H9 (cell line): ENCODE measurements around the gene MRM3. TPM values are rescaled to one million over a fixed set of nuclear protein-coding genes. Genes with fewer than 3 reads are reported as not detected.
A peak's percentile ranks its signal among the peaks of the same experiment; 100 is the strongest.

Experiments
- DNase-seq: peaks from one replicate; pipeline ENCODE4 v3.0.0-alpha.2; 2017
- H2AFZ ChIP-seq: one replicate; pipeline ENCODE4 v1.6.1; 2013; ENCODE audit warnings: mild to moderate bottlenecking, low read length, control low read depth, moderate library complexity
- H2AK5ac ChIP-seq: 2 replicates; pipeline ENCODE4 v1.6.1; 2013; ENCODE audit warnings: low read length, control low read depth, mixed read lengths; ENCODE audit not compliant: insufficient read length
- H2BK120ac ChIP-seq: one replicate; pipeline ENCODE4 v1.6.1; 2013; ENCODE audit warnings: low read depth, mild to moderate bottlenecking, low read length, control low read depth, inconsistent platforms; ENCODE audit not compliant: poor library complexity, severe bottlenecking
- H2BK12ac ChIP-seq: 2 replicates; pipeline ENCODE4 v1.6.1; 2013; ENCODE audit warnings: low read length, control low read depth, mixed read lengths, low read depth; ENCODE audit not compliant: insufficient read length
- H2BK15ac ChIP-seq: 2 replicates; pipeline ENCODE4 v1.6.1; 2013; ENCODE audit warnings: low read depth, low read length, control low read depth
- H2BK20ac ChIP-seq: one replicate; pipeline ENCODE4 v1.6.1; 2013; ENCODE audit warnings: low read depth, mild to moderate bottlenecking, low read length, control low read depth, inconsistent platforms; ENCODE audit not compliant: poor library complexity, severe bottlenecking
- H2BK5ac ChIP-seq: 2 replicates; pipeline ENCODE4 v1.6.1; 2013; ENCODE audit warnings: low read length, control low read depth, mixed read lengths; ENCODE audit not compliant: insufficient read length
- H3K14ac ChIP-seq: 2 replicates; pipeline ENCODE4 v1.6.1; 2013; ENCODE audit warnings: low read length, control low read depth; ENCODE audit not compliant: insufficient read depth
- H3K18ac ChIP-seq: 2 replicates; pipeline ENCODE4 v1.6.1; 2013; ENCODE audit warnings: low read depth, mild to moderate bottlenecking, mixed read lengths, low read length, control low read depth; ENCODE audit not compliant: insufficient read length
- H3K23ac ChIP-seq: 2 replicates; pipeline ENCODE4 v1.6.1; 2013; ENCODE audit warnings: low read length, control low read depth, mixed read lengths, low read depth; ENCODE audit not compliant: insufficient read length
- H3K23me2 ChIP-seq: 2 replicates; pipeline ENCODE4 v1.6.1; 2013; ENCODE audit warnings: low read depth, mild to moderate bottlenecking, mixed read lengths, low read length, control low read depth; ENCODE audit not compliant: insufficient read length, poor library complexity, severe bottlenecking
- H3K27ac ChIP-seq: 2 replicates; pipeline ENCODE4 v1.5.1; 2013; ENCODE audit warnings: low read length, control low read depth, mixed read lengths, low read depth; ENCODE audit not compliant: insufficient read length
- H3K27me3 ChIP-seq: 2 replicates; pipeline ENCODE4 v1.6.1; 2013; ENCODE audit warnings: low read length, control low read depth, inconsistent platforms; ENCODE audit not compliant: insufficient read depth
- H3K4ac ChIP-seq: 2 replicates; pipeline ENCODE4 v1.6.1; 2013; ENCODE audit warnings: low read depth, mild to moderate bottlenecking, control low read depth, inconsistent platforms, low read length, moderate library complexity
- H3K4me1 ChIP-seq: 2 replicates; pipeline ENCODE4 v1.6.1; 2013; ENCODE audit warnings: low read length, control low read depth, inconsistent platforms; ENCODE audit not compliant: insufficient read depth
- H3K4me2 ChIP-seq: 2 replicates; pipeline ENCODE4 v1.6.1; 2013; ENCODE audit warnings: low read length, control low read depth, mixed read lengths; ENCODE audit not compliant: insufficient read length, insufficient read depth
- H3K56ac ChIP-seq: 2 replicates; pipeline ENCODE4 v1.6.1; 2013; ENCODE audit warnings: low read depth, mild to moderate bottlenecking, mixed read lengths, low read length, control low read depth; ENCODE audit not compliant: insufficient read length
- H3K79me1 ChIP-seq: 2 replicates; pipeline ENCODE4 v1.6.1; 2013; ENCODE audit warnings: low read depth, mild to moderate bottlenecking, moderate library complexity, low read length, control low read depth, inconsistent platforms; ENCODE audit not compliant: insufficient read depth, poor library complexity, severe bottlenecking
- H3K79me2 ChIP-seq: 2 replicates; pipeline ENCODE4 v1.6.1; 2013; ENCODE audit warnings: low read length, control low read depth, inconsistent platforms; ENCODE audit not compliant: insufficient read depth
- H3K9ac ChIP-seq: 2 replicates; pipeline ENCODE4 v1.6.1; 2013; ENCODE audit warnings: low read length, control low read depth, mixed read lengths; ENCODE audit not compliant: insufficient read length; ENCODE audit errors: extremely low read depth
- H3K9me3 ChIP-seq: one replicate; pipeline ENCODE4 v1.6.1; 2013; ENCODE audit warnings: low read depth, low read length, inconsistent platforms; ENCODE audit not compliant: control insufficient read depth
- H3T11ph ChIP-seq: one replicate; pipeline ENCODE4 v1.6.1; 2013; ENCODE audit warnings: mild to moderate bottlenecking, low read length, control low read depth, inconsistent platforms
- H4K20me1 ChIP-seq: one replicate; pipeline ENCODE4 v1.6.1; 2013; ENCODE audit not compliant: control insufficient read depth, insufficient read length, insufficient read depth
- H4K5ac ChIP-seq: 2 replicates; pipeline ENCODE4 v1.6.1; 2013; ENCODE audit warnings: low read depth, mild to moderate bottlenecking, mixed read lengths, low read length, control low read depth; ENCODE audit not compliant: insufficient read length
- H4K8ac ChIP-seq: replicated peaks from 2 replicates; pipeline ENCODE4 v1.6.1; 2013; ENCODE audit warnings: low read length, control low read depth, mixed read lengths, low read depth; ENCODE audit not compliant: insufficient read length
- H4K91ac ChIP-seq: 2 replicates; pipeline ENCODE4 v1.6.1; 2013; ENCODE audit warnings: low read depth, mild to moderate bottlenecking, moderate library complexity, mixed read lengths, low read length, control low read depth; ENCODE audit not compliant: insufficient read length
- H3K27ac Mint-ChIP-seq, 3 experiments: 2 replicates in 2 of 3; 3 replicates in 1 of 3; pipeline ENCODE4 v1.8.0; 2020 to 2021; ENCODE audit warnings: mixed read lengths in 3 of 3, mild to moderate bottlenecking in 1 of 3, moderate library complexity in 1 of 3
- H3K27me3 Mint-ChIP-seq: 2 replicates; pipeline ENCODE4 v1.8.0; 2021; ENCODE audit warnings: low read depth, mild to moderate bottlenecking, moderate library complexity, mixed read lengths
- H3K36me3 Mint-ChIP-seq, 3 experiments: 2 replicates in 2 of 3; 3 replicates in 1 of 3; pipeline ENCODE4 v1.8.0; 2020 to 2021; ENCODE audit warnings: low read depth in 3 of 3, mixed read lengths in 3 of 3; ENCODE audit not compliant: insufficient read depth in 1 of 3
- H3K4me1 Mint-ChIP-seq, 2 experiments: 2 replicates each; pipeline ENCODE4 v1.8.0; 2020; ENCODE audit warnings: mixed read lengths in 2 of 2
- H3K4me3 Mint-ChIP-seq, 2 experiments: 2 replicates in 1 of 2; 3 replicates in 1 of 2; pipeline ENCODE4 v1.8.0; 2020 to 2021; ENCODE audit warnings: mild to moderate bottlenecking in 2 of 2, mixed read lengths in 2 of 2, moderate library complexity in 1 of 2
- H3K9me3 Mint-ChIP-seq, 2 experiments: 2 replicates in 1 of 2; 3 replicates in 1 of 2; pipeline ENCODE4 v1.8.0; 2020; ENCODE audit warnings: mild to moderate bottlenecking in 2 of 2, mixed read lengths in 2 of 2, moderate library complexity in 1 of 2
- CTCF ChIP-seq: fragments of 200-600 bp; sonication (generic); conservative IDR thresholded peaks from 3 replicates; pipeline ENCODE4 v1.8.0; 2021; ENCODE audit warnings: antibody characterized with exemption, mild to moderate bottlenecking
- WGBS: extraction: QIAGEN DNeasy Blood & Tissue Kit; methylation state at CpG from one replicate; pipeline ENCODE4 v1.1.7; 2013; ENCODE audit warnings: missing lambda C conversion rate, low lambda C conversion rate, mixed read lengths; ENCODE audit not compliant: insufficient read length; ENCODE audit errors: extremely low coverage; 5-methylcytosine and 5-hydroxymethylcytosine counted together
- total RNA-seq: library from RNA; stranded (reverse); gene quantifications from 2 replicates; pipeline ENCODE4 v1.2.1, GENCODE V29; 2021

Gene MRM3
- total RNA-seq, 1 experiment from 2014 or later, result 25.3 TPM

DNA sequence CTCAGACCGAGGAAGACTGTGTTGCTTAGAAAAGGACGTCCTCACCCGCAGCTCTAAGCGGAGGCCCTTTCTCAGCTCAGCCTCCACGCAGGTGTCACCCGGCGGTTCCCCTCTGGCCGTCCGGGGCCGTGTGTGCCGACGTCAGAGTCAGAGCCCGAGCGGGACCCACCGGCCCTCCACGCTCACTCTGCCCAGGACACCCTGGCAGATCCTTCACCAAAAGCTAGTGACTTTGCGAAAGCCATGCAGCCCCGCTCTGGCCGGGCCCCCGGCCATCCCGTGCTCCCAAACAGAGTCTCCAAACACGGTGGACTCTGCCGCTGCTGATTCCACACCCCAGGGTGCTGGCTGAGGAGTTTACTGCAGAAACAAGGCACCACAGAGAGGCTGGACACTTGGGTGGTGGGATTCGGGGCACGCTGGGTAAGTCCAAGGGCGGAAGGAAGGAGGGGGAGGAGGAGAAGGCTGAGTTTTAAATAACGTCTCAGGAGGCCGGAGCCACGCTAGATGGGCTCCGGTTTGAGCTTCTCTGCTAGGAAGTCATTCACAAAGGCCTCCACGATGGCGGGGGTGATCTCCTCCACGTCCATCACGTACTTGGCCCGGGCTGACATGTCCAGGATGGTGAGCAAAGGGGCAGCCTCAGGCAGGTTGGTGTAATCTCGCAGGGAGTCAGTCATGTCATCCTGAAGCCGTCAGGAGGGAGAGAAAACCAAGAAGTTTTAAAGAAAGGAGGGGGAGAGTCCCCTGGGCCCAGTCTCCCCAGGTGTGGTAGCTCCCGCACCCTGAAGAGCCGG, 18.5 kb downstream of the MRM3 start:
- Histone ChIP-seq H3K27me3 (no peaks in the 10 kb centered on the region), H2BK15ac (no peak overlapping the region), H2AFZ (no peak overlapping the region), H3K4ac (no peak overlapping the region), H4K91ac (no peak overlapping the region), H3T11ph (no peak overlapping the region), H3K9me3 (no peaks in the 10 kb centered on the region), H2BK5ac (no peak overlapping the region), H4K5ac (no peak overlapping the region), H2BK120ac (no peak overlapping the region), H2BK20ac (no peak overlapping the region), H3K79me2 (no peaks in the 10 kb centered on the region; the same call in 1 of the 2 replicates), H3K18ac (no peak overlapping the region), H3K23me2 (no peaks in the 10 kb centered on the region), H3K27ac (no peak overlapping the region), H4K20me1 (no peaks in the 10 kb centered on the region), H3K4me1 (no peaks in the 10 kb centered on the region; the same call in 1 of the 2 replicates), H3K4me2 (no peak overlapping the region), H3K79me1 (no peaks in the 10 kb centered on the region), H3K23ac (no peak overlapping the region), H2AK5ac (no peak overlapping the region), H3K9ac (no peak overlapping the region), H3K14ac (no peak overlapping the region), H3K56ac (no peak overlapping the region), H4K8ac (no peak overlapping the region), H2BK12ac (no peak overlapping the region)
- Mint-ChIP-seq H3K27ac (peak overlapping the region; percentile 45 to 75 (median 68); a peak in 2 of 7 replicates), H3K9me3 (no peaks in the 10 kb centered on the region), H3K4me3 (no peak overlapping the region; a peak in 1 of 5 replicates), H3K27me3 (no peaks in the 10 kb centered on the region), H3K4me1 (peaks cover 0 to 3% of the 10 kb centered on the region in 2 experiments; a peak in 2 of 4 replicates), H3K36me3 (peaks cover 3 to 45% (median 38%) of the 10 kb centered on the region in 3 experiments; a peak in 6 of 7 replicates)
- no CpG with 5 or more reads among the region's 39 CpGs for WGBS
- no peak for DNase-seq
- TF ChIP-seq CTCF, result no peak
